Measurements from ENCODE around the gene ATP12A. TPM values are rescaled to one million over a fixed set of nuclear protein-coding genes. Genes with fewer than 3 reads are reported as not detected.

ATP12A gene
- total and polyA plus RNA-seq, 4 experiments from 2014 or later, result not detected

DNA sequence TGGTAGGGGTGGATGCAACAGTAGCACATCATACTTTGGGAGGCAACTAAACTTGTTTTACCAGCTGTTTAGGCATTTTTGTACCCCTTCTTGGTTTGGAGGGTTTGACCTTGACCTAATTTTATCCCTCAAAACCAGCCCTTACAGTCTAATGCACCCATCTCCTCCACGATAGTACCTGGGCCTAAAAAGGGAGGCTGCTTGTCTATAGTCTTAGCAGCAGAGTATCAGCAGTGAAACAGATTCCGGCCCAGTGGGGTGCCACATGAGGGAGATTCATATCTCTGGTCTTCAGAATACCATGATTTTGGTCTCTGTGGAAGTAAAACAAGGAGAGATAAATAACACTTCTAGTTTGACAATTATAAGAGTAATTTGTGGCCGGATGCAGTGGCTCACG lies 39.5 kb upstream of the ATP12A start:
- H3K9me3 ChIP-seq (ENCODE audit: control insufficient read depth in 1 of 2, low read length in 2 of 2), result no peaks in the 10 kb centered on the region
- H3K4me3 ChIP-seq (ENCODE audit: low read length in 2 of 2), result no peak overlapping the region
- Mint-ChIP-seq H3K9me3 (no peaks in the 10 kb centered on the region), H3K27me3 (peaks cover 2% of the 10 kb centered on the region in 2 donors), H3K4me3 (no peak overlapping the region), H3K4me1 (peaks cover 0 to 5% (median under 1%) of the 10 kb centered on the region in 4 donors), H3K27ac (no peak overlapping the region), H3K36me3 (no peaks in the 10 kb centered on the region)
- no peaks in the 10 kb centered on the region for H3K4me1 ChIP-seq (ENCODE audit: insufficient read depth, low read length)
- no peaks in the 10 kb centered on the region for H3K36me3 ChIP-seq (ENCODE audit: insufficient read depth, low read length)
- ChIA-PET POLR2A (ENCODE audit: partially characterized antibody) (no interaction called here), CTCF (ENCODE audit: partially characterized antibody) (interaction anchor here (1.3 to 1.7 kb wide), 2 partner anchors 11 to 61 kb away, joined by 3 to 5 read pairs; no protein-coding TSS in a partner anchor)
- DNase-seq, result no peak
- no peak overlapping the region for H3K27ac ChIP-seq (ENCODE audit: low read depth, low read length)
- no peaks in the 10 kb centered on the region for H3K27me3 ChIP-seq (ENCODE audit: insufficient read depth, low read length)
- intact Hi-C loops (cut with micrococcal nuclease), result no loop called here

DNA sequence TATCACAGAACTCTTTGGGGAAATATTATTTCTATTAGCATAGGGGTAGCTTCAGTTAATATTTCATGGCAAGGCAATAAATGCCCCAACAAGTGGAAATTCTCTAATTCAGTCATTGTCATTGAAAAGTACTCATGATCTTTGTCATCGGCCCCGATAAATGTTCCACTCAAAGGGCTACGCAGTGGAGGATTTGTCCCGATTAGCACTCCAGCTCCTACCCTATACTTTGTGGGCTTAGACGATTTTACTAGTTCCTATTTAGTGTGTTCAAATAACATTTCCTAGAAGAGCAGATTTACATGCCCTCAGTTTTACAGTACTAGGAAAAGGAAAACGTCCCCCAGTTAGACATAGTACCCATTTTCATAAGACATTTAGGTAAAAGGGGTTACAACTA lies 38.0 kb upstream of the ATP12A start:
- Mint-ChIP-seq H3K4me1 (peaks cover 0 to 5% (median under 1%) of the 10 kb centered on the region in 4 donors), H3K27ac (no peak overlapping the region), H3K36me3 (no peaks in the 10 kb centered on the region), H3K9me3 (no peaks in the 10 kb centered on the region), H3K4me3 (no peak overlapping the region), H3K27me3 (peaks cover 3 to 6% of the 10 kb centered on the region in 2 donors)
- no peaks in the 10 kb centered on the region for H3K4me1 ChIP-seq (ENCODE audit: insufficient read depth, low read length)
- POLR2A ChIA-PET (ENCODE audit: partially characterized antibody), result no interaction called here
- H3K27ac ChIP-seq (ENCODE audit: low read depth, low read length), result no peak overlapping the region
- no peaks in the 10 kb centered on the region for H3K36me3 ChIP-seq (ENCODE audit: insufficient read depth, low read length)
- H3K9me3 ChIP-seq (ENCODE audit: control insufficient read depth in 1 of 2, low read length in 2 of 2), result no peaks in the 10 kb centered on the region
- DNase-seq, result no peak
- intact Hi-C loops (cut with micrococcal nuclease), result no loop called here
- H3K4me3 ChIP-seq (ENCODE audit: low read length in 2 of 2), result no peak overlapping the region
- CTCF ChIA-PET (ENCODE audit: partially characterized antibody), result interaction anchor here (1.0 to 1.7 kb wide), 6 partner anchors 9 to 63 kb away, joined by 3 to 5 read pairs (median 4); no protein-coding TSS in a partner anchor
- H3K27me3 ChIP-seq (ENCODE audit: insufficient read depth, low read length), result no peaks in the 10 kb centered on the region

DNA sequence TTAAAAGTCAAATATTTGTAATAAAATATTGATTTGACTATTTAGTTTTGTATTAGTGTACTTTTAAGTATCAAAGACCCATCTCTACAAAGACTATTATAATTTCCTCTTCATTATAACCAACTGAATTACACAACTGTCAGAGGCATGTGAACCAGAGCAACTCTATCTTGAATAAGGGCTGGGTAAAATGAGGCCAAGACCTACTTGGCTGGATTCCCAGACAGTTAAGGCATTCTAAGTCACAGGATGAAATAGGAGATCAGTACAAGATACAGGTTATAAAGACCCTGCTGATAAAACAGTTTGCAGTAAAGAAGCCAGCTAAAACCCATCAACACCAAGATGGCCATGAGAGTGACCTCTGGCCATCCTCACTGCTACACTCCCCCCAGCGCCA lies 36.2 kb upstream of the ATP12A start:
- Histone ChIP-seq H3K27me3 (ENCODE audit: insufficient read depth, low read length) (no peaks in the 10 kb centered on the region), H3K9me3 (ENCODE audit: control insufficient read depth in 1 of 2, low read length in 2 of 2) (no peaks in the 10 kb centered on the region), H3K4me1 (ENCODE audit: insufficient read depth, low read length) (peaks cover 1% of the 10 kb centered on the region), H3K4me3 (ENCODE audit: low read length in 2 of 2) (no peak overlapping the region), H3K36me3 (ENCODE audit: insufficient read depth, low read length) (no peaks in the 10 kb centered on the region), H3K27ac (ENCODE audit: low read depth, low read length) (no peak overlapping the region)
- no peak overlapping the region for H3K27ac Mint-ChIP-seq
- intact Hi-C loops (cut with micrococcal nuclease), result no loop called here
- ChIA-PET CTCF (ENCODE audit: partially characterized antibody) (interaction anchor here (1.2 kb wide), 1 partner anchor 11 kb away, joined by 3 read pairs; no protein-coding TSS in a partner anchor), POLR2A (ENCODE audit: partially characterized antibody) (no interaction called here)
- H3K36me3 Mint-ChIP-seq, result no peaks in the 10 kb centered on the region
- H3K4me1 Mint-ChIP-seq, result peaks cover 0 to 5% (median 2%) of the 10 kb centered on the region in 4 donors
- H3K27me3 Mint-ChIP-seq, result peaks cover 3 to 6% of the 10 kb centered on the region in 2 donors
- H3K4me3 Mint-ChIP-seq, result no peak overlapping the region
- DNase-seq, result no peak
- peaks cover 0 to 1% (median 0%) of the 10 kb centered on the region in 8 donors for H3K9me3 Mint-ChIP-seq

DNA sequence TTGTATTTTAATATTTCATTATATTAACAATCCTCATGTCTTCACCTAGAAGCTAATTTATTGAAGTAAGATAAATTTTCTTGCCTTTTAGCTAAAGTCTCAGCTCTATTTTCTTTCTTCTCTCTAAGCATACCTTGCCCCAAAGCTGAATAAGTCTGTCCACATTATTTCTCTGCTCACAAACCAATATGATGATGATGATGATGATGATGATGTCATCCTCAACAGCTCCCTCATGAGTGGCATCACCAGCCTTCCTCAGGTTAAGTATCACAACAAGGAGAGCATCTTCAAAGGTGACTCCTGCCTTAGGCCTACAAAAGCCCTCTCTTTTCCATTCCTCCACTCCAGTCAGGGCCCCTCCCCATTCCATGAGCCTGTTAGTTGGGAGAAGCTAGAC lies 31.9 kb upstream of the ATP12A start:
- Mint-ChIP-seq H3K27ac (no peak overlapping the region), H3K27me3 (peaks cover 4 to 7% of the 10 kb centered on the region in 2 donors), H3K9me3 (peaks cover 0 to 3% (median 0%) of the 10 kb centered on the region in 8 donors), H3K4me3 (no peak overlapping the region), H3K4me1 (peaks cover 0 to 5% (median 1%) of the 10 kb centered on the region in 4 donors), H3K36me3 (no peaks in the 10 kb centered on the region)
- no peak for DNase-seq
- Histone ChIP-seq H3K9me3 (ENCODE audit: control insufficient read depth in 1 of 2, low read length in 2 of 2) (no peaks in the 10 kb centered on the region), H3K36me3 (ENCODE audit: insufficient read depth, low read length) (no peaks in the 10 kb centered on the region), H3K27ac (ENCODE audit: low read depth, low read length) (no peak overlapping the region), H3K4me3 (ENCODE audit: low read length in 2 of 2) (no peak overlapping the region), H3K27me3 (ENCODE audit: insufficient read depth, low read length) (no peaks in the 10 kb centered on the region), H3K4me1 (ENCODE audit: insufficient read depth, low read length) (peaks cover 8% of the 10 kb centered on the region)
- CTCF ChIA-PET (ENCODE audit: partially characterized antibody), result interaction anchor here (0.9 to 1.1 kb wide), 3 partner anchors 15 to 79 kb away, joined by 3 to 4 read pairs (median 3); no protein-coding TSS in a partner anchor
- intact Hi-C loops (cut with micrococcal nuclease), result no loop called here
- POLR2A ChIA-PET (ENCODE audit: partially characterized antibody), result no interaction called here

DNA sequence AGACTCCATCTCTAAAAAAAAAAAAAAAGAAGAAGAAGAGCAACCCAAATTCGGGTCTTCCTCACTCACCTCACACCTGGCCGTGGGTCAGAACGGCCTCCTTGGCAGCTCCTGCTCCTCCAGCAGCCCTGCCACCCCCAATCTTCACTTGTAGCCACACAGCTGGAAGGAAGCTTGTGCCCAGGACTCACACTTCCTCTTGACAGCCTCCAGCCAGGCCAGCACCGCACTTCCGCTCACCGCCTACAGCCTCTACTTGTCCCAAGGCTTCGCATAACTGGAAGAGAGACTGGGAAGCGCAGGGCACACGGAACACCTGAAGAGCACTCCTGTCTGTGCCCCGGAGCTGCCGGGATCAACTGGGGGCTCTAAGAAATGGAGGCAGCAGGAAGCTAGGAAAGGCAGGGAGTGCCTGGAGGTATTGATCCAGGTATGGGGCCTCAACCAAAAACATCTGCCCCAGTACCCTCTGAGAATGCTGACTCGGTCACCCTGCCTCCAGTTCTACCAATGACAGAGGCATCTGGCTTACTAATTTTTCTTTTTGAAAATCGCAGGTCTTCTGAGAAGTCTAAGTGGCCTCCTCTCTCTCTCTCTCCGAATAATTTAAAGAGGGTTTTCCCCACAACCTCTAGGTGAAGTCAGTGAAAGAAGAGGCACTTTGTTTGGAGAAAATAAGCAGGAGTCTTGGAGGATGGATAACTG lies 31.1 kb upstream of the ATP12A start:
- H3K9me3 Mint-ChIP-seq, result peaks cover 0 to 3% (median 0%) of the 10 kb centered on the region in 8 donors
- peaks cover 4 to 7% of the 10 kb centered on the region in 2 donors for H3K27me3 Mint-ChIP-seq
- Histone ChIP-seq H3K4me3 (ENCODE audit: low read length in 2 of 2) (no peak overlapping the region), H3K27ac (ENCODE audit: low read depth, low read length) (no peak overlapping the region), H3K27me3 (ENCODE audit: insufficient read depth, low read length) (no peaks in the 10 kb centered on the region), H3K4me1 (ENCODE audit: insufficient read depth, low read length) (peaks cover 8% of the 10 kb centered on the region), H3K9me3 (ENCODE audit: control insufficient read depth in 1 of 2, low read length in 2 of 2) (no peaks in the 10 kb centered on the region), H3K36me3 (ENCODE audit: insufficient read depth, low read length) (no peaks in the 10 kb centered on the region)
- peaks cover 0 to 5% (median under 1%) of the 10 kb centered on the region in 4 donors for H3K4me1 Mint-ChIP-seq
- intact Hi-C loops (cut with micrococcal nuclease), result no loop called here
- ChIA-PET CTCF (ENCODE audit: partially characterized antibody) (interaction anchor here (1.3 kb wide), 1 partner anchor 25 kb away, joined by 3 read pairs; no protein-coding TSS in a partner anchor), POLR2A (ENCODE audit: partially characterized antibody) (no interaction called here)
- H3K27ac Mint-ChIP-seq, result peak overlapping the region in 2 of 7 donors; percentile 23 to 48
- DNase-seq, result no peak
- H3K36me3 Mint-ChIP-seq, result no peaks in the 10 kb centered on the region
- H3K4me3 Mint-ChIP-seq, result no peak overlapping the region

DNA sequence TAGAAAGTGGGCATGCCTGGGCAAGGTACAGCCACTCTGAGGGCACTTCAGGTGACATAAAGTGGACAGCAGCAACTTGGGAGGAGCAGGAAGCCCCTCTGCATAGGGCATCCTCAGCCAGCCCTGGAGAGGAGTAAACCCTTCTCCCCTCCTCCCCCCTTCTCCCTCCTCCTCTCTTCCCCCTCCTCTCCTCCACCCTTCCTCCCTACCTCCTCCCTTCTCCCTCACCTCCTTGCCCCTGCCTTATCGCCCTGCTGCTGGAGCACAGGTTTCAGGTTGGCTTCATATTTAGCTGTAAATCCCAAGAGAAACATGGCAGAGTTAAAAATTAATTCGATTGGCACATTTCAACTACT lies 30.5 kb upstream of the ATP12A start:
- H3K27me3 Mint-ChIP-seq, result peaks cover 4 to 7% of the 10 kb centered on the region in 2 donors
- ChIA-PET CTCF (ENCODE audit: partially characterized antibody) (interaction anchor here (0.8 to 1.3 kb wide), 2 partner anchors 22 to 24 kb away, joined by 3 read pairs; no protein-coding TSS in a partner anchor), POLR2A (ENCODE audit: partially characterized antibody) (no interaction called here)
- no peaks in the 10 kb centered on the region for H3K27me3 ChIP-seq (ENCODE audit: insufficient read depth, low read length)
- H3K27ac Mint-ChIP-seq, result peak overlapping the region in 1 of 7 donors; percentile 23
- H3K9me3 ChIP-seq (ENCODE audit: control insufficient read depth in 1 of 2, low read length in 2 of 2), result no peaks in the 10 kb centered on the region
- peaks cover 0 to 5% (median under 1%) of the 10 kb centered on the region in 4 donors for H3K4me1 Mint-ChIP-seq
- H3K4me1 ChIP-seq (ENCODE audit: insufficient read depth, low read length), result peaks cover 8% of the 10 kb centered on the region
- no peak overlapping the region for H3K4me3 Mint-ChIP-seq
- H3K9me3 Mint-ChIP-seq, result peaks cover 0 to 3% (median 0%) of the 10 kb centered on the region in 8 donors
- H3K36me3 Mint-ChIP-seq, result no peaks in the 10 kb centered on the region
- no peak overlapping the region for H3K27ac ChIP-seq (ENCODE audit: low read depth, low read length)
- intact Hi-C loops (cut with micrococcal nuclease), result no loop called here
- no peak for DNase-seq
- no peaks in the 10 kb centered on the region for H3K36me3 ChIP-seq (ENCODE audit: insufficient read depth, low read length)
- H3K4me3 ChIP-seq (ENCODE audit: low read length in 2 of 2), result no peak overlapping the region

DNA sequence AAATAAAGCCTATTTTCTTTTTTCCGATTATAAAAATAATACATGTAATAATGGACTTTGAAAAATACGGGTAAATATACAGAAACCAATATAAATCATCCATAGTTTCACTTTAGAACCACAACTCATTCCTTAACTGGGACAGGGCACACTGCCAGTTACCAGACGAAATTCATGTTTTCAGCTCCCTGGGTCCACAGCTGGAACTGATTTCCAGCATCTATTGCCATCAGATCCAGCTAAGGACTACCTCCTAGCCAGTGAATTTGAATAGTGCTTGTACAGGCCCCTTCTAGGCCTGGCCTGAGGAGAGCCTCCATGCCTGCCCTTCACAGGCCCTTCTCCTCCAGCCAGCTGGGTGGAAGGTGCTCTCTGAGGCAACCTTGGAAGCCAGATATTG lies 30.0 kb upstream of the ATP12A start:
- H3K27me3 ChIP-seq (ENCODE audit: insufficient read depth, low read length), result no peaks in the 10 kb centered on the region
- Mint-ChIP-seq H3K36me3 (no peaks in the 10 kb centered on the region), H3K27me3 (peaks cover 4 to 7% of the 10 kb centered on the region in 2 donors), H3K4me3 (no peak overlapping the region), H3K4me1 (peaks cover 0 to 5% (median under 1%) of the 10 kb centered on the region in 4 donors), H3K27ac (peak overlapping the region in 1 of 7 donors; percentile 43), H3K9me3 (peaks cover 0 to 3% (median 0%) of the 10 kb centered on the region in 8 donors)
- POLR2A ChIA-PET (ENCODE audit: partially characterized antibody), result no interaction called here
- CTCF ChIA-PET (ENCODE audit: partially characterized antibody), result interaction anchor here (0.8 to 1.3 kb wide), 2 partner anchors 22 to 24 kb away, joined by 3 read pairs; no protein-coding TSS in a partner anchor
- no peak overlapping the region for H3K27ac ChIP-seq (ENCODE audit: low read depth, low read length)
- DNase-seq, result no peak
- intact Hi-C loops (cut with micrococcal nuclease), result no loop called here
- no peaks in the 10 kb centered on the region for H3K9me3 ChIP-seq (ENCODE audit: control insufficient read depth in 1 of 2, low read length in 2 of 2)
- H3K4me1 ChIP-seq (ENCODE audit: insufficient read depth, low read length), result peaks cover 8% of the 10 kb centered on the region
- no peaks in the 10 kb centered on the region for H3K36me3 ChIP-seq (ENCODE audit: insufficient read depth, low read length)
- H3K4me3 ChIP-seq (ENCODE audit: low read length in 2 of 2), result no peak overlapping the region
